IMR-90 (cell line): ENCODE data around the gene CYB5R3. TPM values are rescaled to one million over a fixed set of nuclear protein-coding genes. Genes with fewer than 3 reads are reported as not detected.
"Not testable (repeated sequence)": the region's sequence is repeated elsewhere in the genome, so short reads cannot be mapped to it uniquely, and the experiment has no call there.

Source experiments
- ATAC-seq: fragments of 200-7000 bp; cut with Tn5 transposase; 2 replicates; pipeline ENCODE4 v1.9.1; 2020; ENCODE audit warnings: low read depth, mild to moderate bottlenecking, moderate library complexity
- BruUV-seq: library from RNA; stranded (reverse); fragments of 400-500 nt; replicated peaks from 2 replicates; lab custom pipeline; 2021; lab: Mats Ljungman, UMichigan
- CTCF ChIA-PET: fragments of 300-600 bp; formaldehyde crosslinking; extraction: SDS; loops from one replicate; lab custom pipeline; 2021; ENCODE audit warnings: antibody characterized with exemption; lab: Yijun Ruan, JAX
- POLR2A ChIA-PET: fragments of 300-600 bp; sonication (Branson Sonifier 250); formaldehyde crosslinking; loops from one replicate; lab custom pipeline; 2022; ENCODE audit warnings: antibody characterized with exemption; ENCODE audit not compliant: unreplicated experiment; lab: Charles Lee
- DNase-seq: peaks from one replicate; pipeline ENCODE4 v3.0.0; 2013
- H2AFZ ChIP-seq: replicated peaks from 2 replicates; pipeline ENCODE3; 2013; ENCODE audit warnings: low read length, mild to moderate bottlenecking; ENCODE audit not compliant: poor library complexity
- H2AK5ac ChIP-seq: 2 replicates; pipeline ENCODE4 v1.6.1; 2013; ENCODE audit warnings: low read depth, low read length, inconsistent platforms
- H2AK9ac ChIP-seq: replicated peaks from 2 replicates; pipeline ENCODE3; 2013; ENCODE audit warnings: mild to moderate bottlenecking, low read depth, low read length, moderate library complexity; ENCODE audit not compliant: poor library complexity
- H2BK120ac ChIP-seq: 2 replicates; pipeline ENCODE4 v1.6.1; 2013; ENCODE audit warnings: low read depth, low read length, inconsistent platforms
- H2BK15ac ChIP-seq: 3 replicates; pipeline ENCODE4 v1.6.1; 2013; ENCODE audit warnings: low read depth, low read length, inconsistent platforms
- H2BK20ac ChIP-seq: 2 replicates; pipeline ENCODE4 v1.6.1; 2013; ENCODE audit warnings: low read depth, mild to moderate bottlenecking, inconsistent platforms, low read length, moderate library complexity
- H2BK5ac ChIP-seq: 2 replicates; pipeline ENCODE4 v1.6.1; 2013; ENCODE audit warnings: mild to moderate bottlenecking, low read depth, low read length, inconsistent platforms; ENCODE audit not compliant: poor library complexity, severe bottlenecking
- H3K14ac ChIP-seq: replicated peaks from 2 replicates; pipeline ENCODE4 v1.6.1; 2013; ENCODE audit warnings: low read depth, low read length, inconsistent platforms
- H3K18ac ChIP-seq: 2 replicates; pipeline ENCODE4 v1.6.1; 2013; ENCODE audit warnings: low read depth, low read length, control low read depth
- H3K23ac ChIP-seq: 2 replicates; pipeline ENCODE4 v1.6.1; 2013; ENCODE audit warnings: low read depth, low read length, inconsistent platforms
- H3K27ac ChIP-seq: 2 replicates; pipeline ENCODE4 v1.5.1; 2013; ENCODE audit warnings: mild to moderate bottlenecking, control low read depth, low read length; ENCODE audit not compliant: insufficient read depth
- H3K27me3 ChIP-seq: 2 replicates; pipeline ENCODE4 v1.6.1; 2013; ENCODE audit warnings: low read length; ENCODE audit not compliant: control insufficient read depth, insufficient read depth
- H3K36me3 ChIP-seq: 2 replicates; pipeline ENCODE4 v1.6.1; 2013; ENCODE audit warnings: low read length, mixed read lengths; ENCODE audit not compliant: control insufficient read depth, insufficient read depth
- H3K4ac ChIP-seq: 2 replicates; pipeline ENCODE4 v1.6.1; 2013; ENCODE audit warnings: low read depth, low read length, inconsistent platforms
- H3K4me1 ChIP-seq: 2 replicates; pipeline ENCODE4 v1.6.1; 2013; ENCODE audit warnings: low read length, mixed read lengths; ENCODE audit not compliant: control insufficient read depth, insufficient read depth
- H3K4me2 ChIP-seq: 2 replicates; pipeline ENCODE4 v1.6.1; 2013; ENCODE audit warnings: low read depth, mild to moderate bottlenecking, control low read depth, low read length, moderate library complexity
- H3K4me3 ChIP-seq: 2 replicates; pipeline ENCODE4 v1.5.1; 2013; ENCODE audit warnings: low read depth, mild to moderate bottlenecking, control low read depth, low read length, moderate library complexity; ENCODE audit not compliant: insufficient read depth
- H3K56ac ChIP-seq: 2 replicates; pipeline ENCODE4 v1.6.1; 2013; ENCODE audit warnings: low read length, inconsistent platforms; ENCODE audit not compliant: insufficient read depth; ENCODE audit errors: extremely low read depth
- H3K79me1 ChIP-seq, 2 experiments: 2 replicates each; pipeline ENCODE4 v1.6.1; 2013; ENCODE audit warnings: low read length in 2 of 2, inconsistent platforms in 1 of 2, low read depth in 1 of 2
- H3K9ac ChIP-seq: 2 replicates; pipeline ENCODE4 v1.6.1; 2013; ENCODE audit warnings: low read depth, low read length, control low read depth
- H3K9me1 ChIP-seq: 2 replicates; pipeline ENCODE4 v1.6.1; 2013; ENCODE audit warnings: low read length, inconsistent platforms; ENCODE audit not compliant: insufficient read depth
- H3K9me3 ChIP-seq: 2 replicates; pipeline ENCODE4 v1.6.1; 2013; ENCODE audit warnings: low read length; ENCODE audit not compliant: control insufficient read depth, insufficient read depth
- H4K20me1 ChIP-seq: 2 replicates; pipeline ENCODE4 v1.6.1; 2013; ENCODE audit warnings: low read length, inconsistent platforms; ENCODE audit not compliant: insufficient read depth
- H4K5ac ChIP-seq: 2 replicates; pipeline ENCODE4 v1.6.1; 2013; ENCODE audit warnings: mild to moderate bottlenecking, low read depth, low read length, control low read depth
- H4K8ac ChIP-seq, 2 experiments: 2 replicates each; pipeline ENCODE4 v1.6.1; 2013; ENCODE audit warnings: low read depth in 2 of 2, low read length in 2 of 2, control low read depth in 1 of 2, inconsistent platforms in 1 of 2
- H4K91ac ChIP-seq: 2 replicates; pipeline ENCODE4 v1.6.1; 2013; ENCODE audit warnings: low read depth, low read length, inconsistent platforms; ENCODE audit not compliant: insufficient read depth
- CEBPB ChIP-seq: IDR thresholded peaks from 2 replicates; pipeline ENCODE4 v1.6.1; 2012; ENCODE audit warnings: low read depth, low read length, improper control_type of control experiment
- MAZ ChIP-seq: IDR thresholded peaks from 2 replicates; pipeline ENCODE4 v1.6.1; 2012; ENCODE audit warnings: low read depth, mild to moderate bottlenecking, low read length, improper control_type of control experiment, moderate library complexity, borderline replicate concordance
- POLR2A ChIP-seq: IDR thresholded peaks from 2 replicates; pipeline ENCODE4 v1.6.1; 2012; ENCODE audit warnings: mild to moderate bottlenecking, low read depth, low read length
- WGBS, 2 experiments: methylation state at CpG; one replicate each; pipeline versions ENCODE4 v1.1.5 to v1.1.7; 2013; ENCODE audit warnings: missing lambda C conversion rate in 2 of 2; ENCODE audit not compliant: insufficient read length in 1 of 2; ENCODE audit errors: extremely low coverage in 2 of 2; 5-methylcytosine and 5-hydroxymethylcytosine counted together
- dilution Hi-C: fragments of 300-500 bp; cut with HindIII; formaldehyde crosslinking; loops from one replicate; pipeline ENCODE4 v1.14.3; 2018; ENCODE audit warnings: low sequenced_read_pairs; ENCODE audit not compliant: unreplicated experiment
- in situ Hi-C: fragments of 300-500 bp; cut with MboI; formaldehyde crosslinking; loops from 3 replicates; pipeline ENCODE4 v1.14.3; 2019; ENCODE audit warnings: low sequenced_read_pairs, inconsistent platforms, mixed read lengths
- intact Hi-C: fragments of 100-400 bp; cut with micrococcal nuclease; formaldehyde crosslinking; loops from 2 replicates; pipeline ENCODE4 v1.10.0; 2022
- polyA plus RNA-seq, 3 experiments: library from polyadenylated mRNA; depleted of rRNA; stranded (reverse); fragments of >200 nt; gene quantifications; 2 replicates each; pipeline ENCODE4 v1.2.3, GENCODE V29; 2012; ENCODE audit warnings: low replicate concordance in 1 of 3
- total RNA-seq: library from RNA; depleted of rRNA; stranded (reverse); fragments of >200 nt; gene quantifications from 2 replicates; pipeline ENCODE4 v1.2.3, GENCODE V29; 2012

Gene CYB5R3
- total and polyA plus RNA-seq, 2 of the 4 experiments (the other 2 are of a cell fraction), result 44.1 to 362 TPM

DNA sequence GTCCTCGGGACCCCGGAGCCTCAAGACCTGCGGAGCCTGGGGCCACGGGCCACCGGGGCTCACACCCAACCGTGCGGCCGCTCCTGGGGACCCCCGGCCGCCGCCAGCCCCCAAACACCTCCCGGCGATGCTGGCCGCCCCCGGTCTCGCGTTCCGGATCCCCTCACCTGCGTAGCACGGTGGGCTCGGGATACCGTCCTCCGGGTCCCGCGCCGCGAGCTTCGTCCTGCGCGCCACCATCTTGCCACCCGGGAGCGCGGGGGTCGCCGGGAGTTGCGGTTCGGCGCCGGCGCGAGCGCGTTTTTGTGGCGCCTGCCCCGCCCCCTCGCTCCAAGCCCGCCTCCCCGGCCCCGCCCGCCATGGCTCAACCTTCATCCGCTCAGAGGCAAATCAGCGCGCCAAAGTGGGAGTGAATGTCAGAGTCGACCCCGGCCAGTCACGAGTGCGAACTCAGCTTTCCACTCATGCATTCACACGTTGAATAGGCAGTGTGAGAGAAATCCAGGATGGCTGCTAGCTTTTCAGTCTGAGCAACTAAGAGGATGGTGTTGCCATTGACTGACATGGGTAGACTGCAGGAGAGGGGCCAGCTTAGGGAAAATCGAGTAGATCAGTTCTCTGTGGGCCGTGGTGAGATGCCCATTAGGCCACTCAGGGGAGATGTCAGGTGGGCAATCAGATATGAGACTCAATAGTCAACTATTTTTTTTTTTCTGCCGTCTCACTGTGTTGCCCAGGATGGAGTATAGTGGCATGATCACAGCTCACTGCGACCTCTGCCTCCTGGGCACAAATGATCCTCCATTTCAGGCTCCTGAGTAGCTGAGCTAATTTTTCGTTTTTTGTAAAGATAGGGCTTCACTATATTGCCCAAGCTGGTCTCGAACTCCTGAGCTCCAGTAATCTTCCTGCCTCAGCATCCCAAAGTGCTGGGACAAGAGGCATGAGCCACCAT is 67.2 kb downstream of the CYB5R3 start:
- Histone ChIP-seq H3K4ac (peak overlapping the region; percentile 38; the same call in 1 of the 2 replicates), H3K23ac (no peak overlapping the region), H3K27ac (peak overlapping the region; percentile 41), H4K5ac (no peak overlapping the region), H2AFZ (peak overlapping the region; percentile 81), H2AK9ac (no peak overlapping the region), H3K9me3 (no peaks in the 10 kb centered on the region), H3K18ac (no peak overlapping the region), H4K91ac (no peak overlapping the region), H3K27me3 (no peaks in the 10 kb centered on the region), H2BK5ac (no peak overlapping the region), H2BK20ac (no peak overlapping the region), H2AK5ac (peak overlapping the region; percentile 78; the same call in 1 of the 2 replicates), H3K79me1 (peaks cover 3 to 11% of the 10 kb centered on the region in 2 experiments; a peak in 3 of 4 replicates), H3K4me2 (peak overlapping the region; percentile 95), H3K4me3 (peak overlapping the region; percentile 67), H4K20me1 (no peaks in the 10 kb centered on the region), H3K9me1 (no peaks in the 10 kb centered on the region), H3K36me3 (peaks cover 49% of the 10 kb centered on the region), H4K8ac (peak overlapping the region in 1 of 2 experiments; percentile 75; a peak in 1 of 4 replicates), H3K9ac (peak overlapping the region; percentile 59), H2BK15ac (no peak overlapping the region), H2BK120ac (no peak overlapping the region), H3K4me1 (peaks cover 6% of the 10 kb centered on the region; the same call in 1 of the 2 replicates), H3K14ac (0 out of 2 replicates have a peak overlapping the region, but pooled peaks have one; percentile 67), H3K56ac (no peak overlapping the region)
- intact Hi-C loops, result no loop called here
- no TSS peak for BruUV-seq
- ChIA-PET POLR2A (no interaction called here), CTCF (no interaction called here)
- in situ Hi-C loops, result no loop called here
- TF ChIP-seq MAZ (peak; percentile 68; the same call in 1 of the 2 replicates), CEBPB (no peak), POLR2A (peak; percentile 62)
- 7% methylated on average over 31 of the region's 64 CpGs; no CpG with 5 or more reads in 1 of the 2 experiments for whole genome bisulfite sequencing, 2 experiments
- dilution Hi-C loops, result no loop called here
- peak; percentile 96 for ATAC-seq
- peak; percentile 59 for DNase-seq

DNA sequence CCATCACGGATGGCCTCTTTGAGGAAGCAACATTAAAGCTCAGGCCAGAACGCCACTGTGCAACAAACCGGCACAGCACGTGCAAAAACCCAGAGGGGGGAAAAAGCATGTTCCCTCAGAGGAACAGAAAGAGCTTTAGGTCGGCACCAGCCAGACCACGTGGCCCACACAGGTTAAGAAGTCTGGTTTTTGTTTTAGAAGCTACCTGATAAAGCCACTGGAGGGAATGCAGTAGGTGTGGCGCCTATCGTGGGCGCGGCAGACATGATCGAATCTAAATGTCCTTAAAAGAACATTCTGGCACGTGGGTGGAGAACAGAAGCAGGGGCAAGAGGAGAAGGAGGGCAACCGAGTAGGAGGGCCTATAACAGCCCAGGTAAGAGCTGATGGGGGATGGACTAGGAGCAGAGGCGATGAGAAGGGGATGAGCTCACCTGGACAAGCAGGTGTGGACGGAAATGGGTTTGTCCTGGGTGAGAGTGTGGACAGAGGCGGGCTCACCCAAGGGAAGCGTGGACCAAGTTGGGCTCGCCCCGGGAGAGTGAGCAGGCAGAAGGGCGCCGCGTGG is 67.9 kb downstream of the CYB5R3 start:
- H3K56ac ChIP-seq, dilution Hi-C loops, H2BK20ac ChIP-seq, H3K9me3 ChIP-seq, H2BK15ac ChIP-seq, H4K5ac ChIP-seq, DNase-seq, H2BK5ac ChIP-seq, CTCF ChIA-PET, H2BK120ac ChIP-seq, H3K27me3 ChIP-seq, intact Hi-C loops, BruUV-seq, in situ Hi-C loops, H2AFZ ChIP-seq, H4K91ac ChIP-seq, H3K18ac ChIP-seq, POLR2A ChIA-PET, H4K20me1 ChIP-seq, H2AK9ac ChIP-seq, H3K4me1 ChIP-seq, H3K9me1 ChIP-seq: not testable (repeated sequence)
- H4K8ac ChIP-seq, result peak overlapping the region in 1 of 2 experiments; percentile 60; a peak in 2 of 4 replicates
- H2AK5ac ChIP-seq, result peak overlapping the region; percentile 78
- H3K4me2 ChIP-seq, result peak overlapping the region; percentile 94
- no CpG with 5 or more reads among the region's 22 CpGs for WGBS, 2 experiments
- peaks cover 45% of the 10 kb centered on the region for H3K36me3 ChIP-seq
- peak overlapping the region; percentile 10; the same call in 1 of the 2 replicates for H3K14ac ChIP-seq
- peak; percentile 35 for ATAC-seq
- H3K27ac ChIP-seq, result peak overlapping the region; percentile 24; the same call in 1 of the 2 replicates
- H3K4ac ChIP-seq, result peak overlapping the region; percentile 72
- H3K4me3 ChIP-seq, result peak overlapping the region; percentile 67
- peaks cover 3 to 11% of the 10 kb centered on the region in 2 experiments; a peak in 3 of 4 replicates for H3K79me1 ChIP-seq
- H3K23ac ChIP-seq, result peak overlapping the region; percentile 49; the same call in 1 of the 2 replicates
- H3K9ac ChIP-seq, result peak overlapping the region; percentile 55
